Stimulated activated CD4-positive, alpha-beta T cell treated with anti-CD3 and anti-CD28 coated beads, Interleukin-15, amount 100 ng/mL, for 48 hours (primary cell): ENCODE data around the gene WDR76.

Experiments
- DNase-seq, 2 donors: peaks; one replicate each; pipeline ENCODE4 v3.0.0-alpha.2; 2020; ENCODE audit warnings: low read depth in 2 of 2

The WDR76 gene

GRCh38 chr15:43913026-43913780 is 86.4 kb downstream of the WDR76 start:
- no peak for DNase-seq

- DNase-seq = no peak
These were observed 87.1 kb downstream of the WDR76 start for GRCh38 chr15:43913941-43914340.

GRCh38 chr15:43915631-43916325 is 89.0 kb downstream of the WDR76 start:
- no peak for DNase-seq

GRCh38 chr15:43916326-43916660 is 89.5 kb downstream of the WDR76 start:
- DNase-seq = no peak
